ENCODE results near the gene ZNF423. TPM values are rescaled to one million over a fixed set of nuclear protein-coding genes. Genes with fewer than 3 reads are reported as not detected.

Gene ZNF423
- total RNA-seq, 1 experiment from 2014 or later = not detected

GRCh38 chr16:49588729-49589384 is 267.1 kb downstream of the ZNF423 start:
- peaks cover 42% of the 10 kb centered on the region for H3K4me1 ChIP-seq (ENCODE audit: low read length)
- H4K20me1 ChIP-seq (ENCODE audit: insufficient read depth, low read depth, low read length) = no peaks in the 10 kb centered on the region
- no peak overlapping the region for H3K9ac ChIP-seq (ENCODE audit: low read length)
- no peak overlapping the region for H3K4me3 ChIP-seq (ENCODE audit: low read length)
- no peaks in the 10 kb centered on the region for H3K9me2 ChIP-seq (replicated peaks; ENCODE audit: insufficient read depth, low read length)
- no peak overlapping the region for H2AFZ ChIP-seq (ENCODE audit: low read length)
- H3K36me3 ChIP-seq (ENCODE audit: insufficient read depth, low read length) = no peaks in the 10 kb centered on the region
- no peak for DNase-seq
- no peaks in the 10 kb centered on the region for H3K27me3 ChIP-seq (ENCODE audit: low read length)
- H3K9me3 ChIP-seq (ENCODE audit: low read length) = no peaks in the 10 kb centered on the region
- H3K27ac ChIP-seq (ENCODE audit: low read length) = peak overlapping the region; percentile 53
- peak overlapping the region; percentile 24 for H3K4me2 ChIP-seq (ENCODE audit: low read depth, low read length, poor library complexity, severe bottlenecking)
- H3K79me2 ChIP-seq (ENCODE audit: low read length) = no peaks in the 10 kb centered on the region

DNA sequence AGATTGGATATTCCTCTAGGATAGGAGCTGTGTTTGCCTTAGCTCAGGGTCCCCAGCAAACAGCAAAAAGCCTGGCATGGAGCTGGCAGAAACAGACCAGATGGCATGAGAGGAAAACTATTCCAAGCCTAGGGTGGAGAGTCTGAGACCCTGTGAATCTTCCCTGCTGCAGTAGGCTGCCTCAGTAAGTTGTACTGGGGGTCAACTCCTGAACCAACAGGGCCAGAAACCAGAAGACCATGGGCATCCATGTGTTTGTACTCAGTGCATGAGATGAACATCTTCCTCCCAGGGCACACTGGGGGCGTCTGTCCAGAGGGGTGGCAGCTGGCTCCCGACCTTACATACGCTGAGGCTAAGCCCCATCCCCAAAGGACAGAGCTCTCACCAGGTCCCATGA is 267.9 kb downstream of the ZNF423 start:
- DNase-seq = no peak
- Histone ChIP-seq H3K9ac (ENCODE audit: low read length) (no peak overlapping the region), H2AFZ (ENCODE audit: low read length) (no peak overlapping the region), H3K9me2 (replicated peaks; ENCODE audit: insufficient read depth, low read length) (no peaks in the 10 kb centered on the region), H3K4me3 (ENCODE audit: low read length) (no peak overlapping the region), H3K4me2 (ENCODE audit: low read depth, low read length, poor library complexity, severe bottlenecking) (no peak overlapping the region), H3K27ac (ENCODE audit: low read length) (no peak overlapping the region), H3K4me1 (ENCODE audit: low read length) (peaks cover 42% of the 10 kb centered on the region), H3K36me3 (ENCODE audit: insufficient read depth, low read length) (no peaks in the 10 kb centered on the region), H3K79me2 (ENCODE audit: low read length) (no peaks in the 10 kb centered on the region), H4K20me1 (ENCODE audit: insufficient read depth, low read depth, low read length) (no peaks in the 10 kb centered on the region), H3K9me3 (ENCODE audit: low read length) (no peaks in the 10 kb centered on the region), H3K27me3 (ENCODE audit: low read length) (no peaks in the 10 kb centered on the region)

GRCh38 chr16:49587511-49587910 is 268.4 kb downstream of the ZNF423 start:
- no peak for DNase-seq
- H3K4me1 ChIP-seq (ENCODE audit: low read length) = peaks cover 38% of the 10 kb centered on the region
- H2AFZ ChIP-seq (ENCODE audit: low read length) = no peak overlapping the region
- no peak overlapping the region for H3K27ac ChIP-seq (ENCODE audit: low read length)
- H4K20me1 ChIP-seq (ENCODE audit: insufficient read depth, low read depth, low read length) = no peaks in the 10 kb centered on the region
- no peak overlapping the region for H3K4me2 ChIP-seq (ENCODE audit: low read depth, low read length, poor library complexity, severe bottlenecking)
- H3K79me2 ChIP-seq (ENCODE audit: low read length) = no peaks in the 10 kb centered on the region
- no peaks in the 10 kb centered on the region for H3K9me3 ChIP-seq (ENCODE audit: low read length)
- H3K9ac ChIP-seq (ENCODE audit: low read length) = no peak overlapping the region
- no peaks in the 10 kb centered on the region for H3K9me2 ChIP-seq (replicated peaks; ENCODE audit: insufficient read depth, low read length)
- no peak overlapping the region for H3K4me3 ChIP-seq (ENCODE audit: low read length)
- no peaks in the 10 kb centered on the region for H3K36me3 ChIP-seq (ENCODE audit: insufficient read depth, low read length)
- H3K27me3 ChIP-seq (ENCODE audit: low read length) = no peaks in the 10 kb centered on the region

DNA sequence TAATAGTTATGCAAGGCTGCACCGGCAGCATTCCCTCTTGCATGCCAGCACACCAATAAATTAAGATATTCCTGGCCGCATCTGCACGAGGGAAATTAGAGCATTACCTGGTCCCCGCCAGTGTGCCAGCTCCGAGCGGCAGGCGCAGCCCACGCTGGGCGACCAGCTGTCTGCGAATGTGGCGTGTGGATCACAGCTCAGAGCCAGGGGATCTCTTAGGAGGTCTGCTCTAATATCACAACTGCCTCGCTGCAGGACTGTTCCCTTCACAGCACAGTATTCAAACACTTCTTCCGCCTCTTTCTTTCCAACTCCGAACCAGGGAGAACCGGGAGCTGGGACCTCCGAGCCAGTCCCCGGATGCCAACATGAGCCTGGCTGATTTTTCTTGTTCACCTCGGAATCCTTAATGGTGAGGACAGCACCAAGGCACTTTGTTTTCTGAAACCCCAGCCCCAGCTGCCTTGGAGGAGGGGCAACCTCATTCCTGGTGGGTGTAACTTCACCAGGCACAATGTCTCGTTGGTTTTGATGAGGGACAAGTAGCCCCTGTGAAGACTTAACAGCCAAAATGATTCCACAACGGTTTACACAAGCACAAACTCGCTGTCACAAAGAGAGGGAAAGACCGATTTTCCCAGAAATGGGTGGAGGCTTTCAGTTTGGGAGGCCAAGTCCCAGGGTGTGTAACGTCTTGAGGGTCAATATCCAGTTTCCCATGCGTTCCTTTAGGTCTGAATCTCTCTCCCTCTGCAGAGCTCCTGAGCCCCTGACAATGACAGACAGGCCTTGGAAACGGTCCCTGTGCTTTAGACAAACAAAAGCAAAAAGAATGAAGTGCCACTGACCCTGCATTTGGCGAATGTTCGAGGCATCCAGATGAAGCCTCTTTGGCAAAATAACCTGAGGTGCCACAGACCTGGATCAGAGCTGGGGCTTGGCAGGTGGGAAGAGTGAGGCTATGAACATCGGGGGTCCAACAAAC is 269.2 kb downstream of the ZNF423 start:
- Histone ChIP-seq H3K4me2 (ENCODE audit: low read depth, low read length, poor library complexity, severe bottlenecking) (no peak overlapping the region), H3K9me3 (ENCODE audit: low read length) (no peaks in the 10 kb centered on the region), H3K4me1 (ENCODE audit: low read length) (peaks cover 35% of the 10 kb centered on the region), H3K9me2 (replicated peaks; ENCODE audit: insufficient read depth, low read length) (no peaks in the 10 kb centered on the region), H3K36me3 (ENCODE audit: insufficient read depth, low read length) (no peaks in the 10 kb centered on the region), H3K9ac (ENCODE audit: low read length) (no peak overlapping the region), H3K4me3 (ENCODE audit: low read length) (no peak overlapping the region), H3K27me3 (ENCODE audit: low read length) (no peaks in the 10 kb centered on the region), H4K20me1 (ENCODE audit: insufficient read depth, low read depth, low read length) (no peaks in the 10 kb centered on the region), H3K27ac (ENCODE audit: low read length) (no peak overlapping the region), H2AFZ (ENCODE audit: low read length) (no peak overlapping the region), H3K79me2 (ENCODE audit: low read length) (no peaks in the 10 kb centered on the region)
- no peak for DNase-seq

GRCh38 chr16:49585143-49585832 is 270.6 kb downstream of the ZNF423 start:
- no peaks in the 10 kb centered on the region for H3K9me2 ChIP-seq (replicated peaks; ENCODE audit: insufficient read depth, low read length)
- H3K4me1 ChIP-seq (ENCODE audit: low read length) = peaks cover 20% of the 10 kb centered on the region
- H3K79me2 ChIP-seq (ENCODE audit: low read length) = no peaks in the 10 kb centered on the region
- H3K4me2 ChIP-seq (ENCODE audit: low read depth, low read length, poor library complexity, severe bottlenecking) = no peak overlapping the region
- H2AFZ ChIP-seq (ENCODE audit: low read length) = no peak overlapping the region
- H3K27ac ChIP-seq (ENCODE audit: low read length) = no peak overlapping the region
- DNase-seq = no peak
- H3K4me3 ChIP-seq (ENCODE audit: low read length) = no peak overlapping the region
- H4K20me1 ChIP-seq (ENCODE audit: insufficient read depth, low read depth, low read length) = no peaks in the 10 kb centered on the region
- no peaks in the 10 kb centered on the region for H3K36me3 ChIP-seq (ENCODE audit: insufficient read depth, low read length)
- H3K9ac ChIP-seq (ENCODE audit: low read length) = no peak overlapping the region
- H3K27me3 ChIP-seq (ENCODE audit: low read length) = no peaks in the 10 kb centered on the region
- H3K9me3 ChIP-seq (ENCODE audit: low read length) = no peaks in the 10 kb centered on the region

DNA sequence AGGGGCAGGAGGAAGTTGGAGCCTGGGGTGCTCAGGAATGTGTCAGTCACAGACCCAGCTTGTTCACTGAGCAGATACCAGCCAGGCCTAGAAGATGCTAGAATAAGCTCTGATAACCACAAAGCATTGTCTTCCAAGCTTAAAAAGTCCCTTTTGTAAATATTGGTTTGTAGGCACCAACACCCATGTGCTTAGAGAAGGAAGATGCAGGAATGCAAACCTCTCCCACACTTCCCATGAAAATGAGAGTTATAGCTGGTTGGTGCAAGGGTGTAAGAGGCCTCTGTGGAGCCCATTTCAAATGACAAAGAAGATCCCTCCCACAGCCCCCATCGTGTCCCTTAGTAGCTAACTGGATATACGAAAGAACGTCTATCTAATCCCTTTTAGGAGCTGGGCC is 272.0 kb downstream of the ZNF423 start:
- no peaks in the 10 kb centered on the region for H4K20me1 ChIP-seq (ENCODE audit: insufficient read depth, low read depth, low read length)
- no peaks in the 10 kb centered on the region for H3K27me3 ChIP-seq (ENCODE audit: low read length)
- no peaks in the 10 kb centered on the region for H3K9me2 ChIP-seq (replicated peaks; ENCODE audit: insufficient read depth, low read length)
- H3K27ac ChIP-seq (ENCODE audit: low read length) = no peak overlapping the region
- no peak overlapping the region for H3K4me2 ChIP-seq (ENCODE audit: low read depth, low read length, poor library complexity, severe bottlenecking)
- no peak overlapping the region for H3K9ac ChIP-seq (ENCODE audit: low read length)
- H2AFZ ChIP-seq (ENCODE audit: low read length) = no peak overlapping the region
- no peak for DNase-seq
- no peaks in the 10 kb centered on the region for H3K79me2 ChIP-seq (ENCODE audit: low read length)
- H3K9me3 ChIP-seq (ENCODE audit: low read length) = no peaks in the 10 kb centered on the region
- peaks cover 8% of the 10 kb centered on the region for H3K4me1 ChIP-seq (ENCODE audit: low read length)
- no peaks in the 10 kb centered on the region for H3K36me3 ChIP-seq (ENCODE audit: insufficient read depth, low read length)
- no peak overlapping the region for H3K4me3 ChIP-seq (ENCODE audit: low read length)

GRCh38 chr16:49581630-49582298 is 274.1 kb downstream of the ZNF423 start:
- no peaks in the 10 kb centered on the region for H3K9me3 ChIP-seq (ENCODE audit: low read length)
- H3K27me3 ChIP-seq (ENCODE audit: low read length) = no peaks in the 10 kb centered on the region
- H2AFZ ChIP-seq (ENCODE audit: low read length) = no peak overlapping the region
- H3K9ac ChIP-seq (ENCODE audit: low read length) = no peak overlapping the region
- H4K20me1 ChIP-seq (ENCODE audit: insufficient read depth, low read depth, low read length) = no peaks in the 10 kb centered on the region
- no peaks in the 10 kb centered on the region for H3K4me1 ChIP-seq (ENCODE audit: low read length)
- no peak for DNase-seq
- no peaks in the 10 kb centered on the region for H3K9me2 ChIP-seq (replicated peaks; ENCODE audit: insufficient read depth, low read length)
- H3K79me2 ChIP-seq (ENCODE audit: low read length) = no peaks in the 10 kb centered on the region
- H3K27ac ChIP-seq (ENCODE audit: low read length) = no peak overlapping the region
- no peak overlapping the region for H3K4me3 ChIP-seq (ENCODE audit: low read length)
- no peaks in the 10 kb centered on the region for H3K36me3 ChIP-seq (ENCODE audit: insufficient read depth, low read length)
- H3K4me2 ChIP-seq (ENCODE audit: low read depth, low read length, poor library complexity, severe bottlenecking) = no peak overlapping the region
